GM11168 (cell line): ENCODE data around the gene RIPPLY2.
"Not testable (repeated sequence)": the region's sequence is repeated elsewhere in the genome, so short reads cannot be mapped to it uniquely, and the experiment has no call there.

Experiments used
- in situ Hi-C: fragments of 300-500 bp; cut with MboI; formaldehyde crosslinking; loops from one replicate; pipeline ENCODE4 v1.12.0; 2022; ENCODE audit warnings: low sequenced_read_pairs; ENCODE audit not compliant: unreplicated experiment

Gene RIPPLY2, protein sequence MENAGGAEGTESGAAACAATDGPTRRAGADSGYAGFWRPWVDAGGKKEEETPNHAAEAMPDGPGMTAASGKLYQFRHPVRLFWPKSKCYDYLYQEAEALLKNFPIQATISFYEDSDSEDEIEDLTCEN

DNA sequence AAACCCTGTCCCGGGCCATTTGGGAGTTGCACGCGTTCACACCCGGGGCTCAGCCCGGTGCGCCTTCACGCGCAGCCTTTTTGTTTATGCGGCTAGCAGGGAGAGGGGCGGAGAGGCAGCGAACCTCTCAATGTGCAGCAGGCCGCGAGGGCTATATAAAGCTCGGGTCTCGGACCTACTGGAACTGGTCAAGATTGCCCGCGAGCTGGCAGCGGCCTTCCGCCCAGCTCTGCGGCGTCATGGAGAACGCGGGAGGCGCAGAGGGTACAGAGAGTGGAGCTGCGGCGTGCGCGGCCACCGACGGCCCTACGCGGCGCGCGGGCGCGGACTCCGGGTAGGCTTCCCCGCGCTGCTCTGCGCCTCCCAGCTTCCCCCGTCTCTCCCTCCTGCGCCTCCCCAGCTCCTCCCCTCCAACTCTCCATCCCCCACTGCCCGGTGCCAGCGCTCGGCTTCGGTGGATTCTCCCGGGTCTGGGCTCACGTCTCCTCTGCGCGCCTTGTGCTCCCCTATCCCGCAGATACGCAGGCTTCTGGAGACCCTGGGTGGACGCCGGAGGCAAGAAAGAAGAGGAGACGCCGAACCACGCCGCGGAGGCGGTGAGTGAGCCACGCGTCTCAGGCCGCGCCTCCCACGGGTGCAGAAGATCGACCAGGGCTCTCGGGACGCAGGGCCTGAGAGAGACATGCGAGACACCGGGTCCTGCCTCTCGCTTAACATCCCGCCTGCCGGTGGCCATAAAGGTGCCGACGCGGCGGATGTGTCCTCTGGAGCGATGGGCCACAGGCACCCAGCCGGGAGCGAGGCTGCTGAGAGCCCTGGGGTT lies at the start of gene RIPPLY2:
RIPPLY2 (plus strand) TSS at position 183 of the 823 bp plus-strand sequence; CDS start at position 240, 57 bp downstream.
- in situ Hi-C loops, result no loop called here

DNA sequence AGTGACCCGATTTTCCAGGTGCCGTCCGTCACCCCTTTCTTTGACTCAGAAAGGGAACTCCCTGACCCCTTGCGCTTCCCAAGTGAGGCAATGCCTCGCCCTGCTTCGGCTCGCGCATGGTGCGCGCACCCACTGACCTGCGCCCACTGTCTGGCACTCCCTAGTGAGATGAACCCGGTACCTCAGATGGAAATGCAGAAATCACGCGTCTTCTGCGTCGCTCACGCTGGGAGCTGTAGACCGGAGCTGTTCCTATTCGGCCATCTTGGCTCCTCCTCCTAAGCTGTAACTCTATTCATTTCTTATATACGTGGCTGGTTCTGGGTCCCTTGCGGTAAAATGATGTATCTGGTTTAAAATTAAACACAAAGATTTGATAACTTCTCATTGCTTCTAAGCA lies 49.7 kb upstream of the RIPPLY2 start:
- in situ Hi-C loops, result not testable (repeated sequence)

DNA sequence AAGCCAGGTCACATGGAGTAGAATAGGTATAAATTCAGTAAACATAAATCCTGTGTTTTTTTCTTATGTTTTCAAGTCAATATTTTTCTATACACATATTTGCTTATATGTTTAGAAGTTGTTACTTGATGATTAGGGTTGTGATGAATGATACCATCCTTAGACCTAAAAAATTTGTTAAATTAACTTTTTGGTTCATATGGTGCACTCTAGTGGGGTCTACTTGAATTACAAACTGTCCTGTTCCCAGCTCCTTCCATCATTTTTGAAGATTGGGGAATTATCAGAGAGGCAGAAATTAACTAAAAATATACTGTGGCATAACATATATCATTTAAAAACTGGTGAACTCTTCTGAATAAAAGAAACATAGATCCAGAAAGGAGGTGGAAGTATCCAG lies 48.3 kb upstream of the RIPPLY2 start:
- in situ Hi-C loops, result no loop called here

DNA sequence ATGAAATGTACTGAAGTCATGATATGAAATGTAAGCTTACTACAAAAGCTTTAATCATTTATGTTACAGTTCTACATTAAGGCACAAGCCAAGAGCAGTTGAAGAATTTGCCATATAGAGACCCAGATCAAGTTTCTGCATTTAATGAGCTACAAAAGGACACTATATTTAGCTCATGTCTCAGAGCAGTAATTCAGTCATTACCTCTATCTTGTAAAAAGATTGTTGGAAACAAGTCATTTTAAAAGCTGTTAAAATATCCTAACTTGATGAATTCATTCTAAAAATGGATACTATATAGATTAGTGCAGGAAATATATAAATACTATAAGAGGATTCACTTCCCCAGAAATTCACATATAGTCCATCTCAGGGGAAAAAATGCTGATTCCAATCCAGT lies 45.2 kb upstream of the RIPPLY2 start:
- in situ Hi-C loops, result no loop called here

DNA sequence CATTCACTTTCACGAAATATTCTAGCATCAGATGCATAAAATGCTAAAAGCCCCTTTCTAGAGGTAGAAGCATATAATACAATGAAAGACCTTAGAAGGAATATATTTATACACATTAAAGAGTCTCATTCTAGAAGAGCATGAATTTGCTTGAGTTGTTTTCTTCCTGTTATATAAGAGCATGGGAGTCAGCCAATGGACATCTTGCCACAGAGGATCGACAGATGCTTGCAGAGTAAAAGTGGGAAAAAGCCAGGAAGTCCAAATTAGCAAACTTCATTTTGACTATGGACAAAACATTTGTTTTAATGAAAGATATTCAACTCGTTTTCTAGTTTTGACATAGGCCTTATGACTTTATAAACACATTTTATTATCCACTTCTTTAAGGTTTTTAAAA lies 44.2 kb upstream of the RIPPLY2 start:
- in situ Hi-C loops, result no loop called here

DNA sequence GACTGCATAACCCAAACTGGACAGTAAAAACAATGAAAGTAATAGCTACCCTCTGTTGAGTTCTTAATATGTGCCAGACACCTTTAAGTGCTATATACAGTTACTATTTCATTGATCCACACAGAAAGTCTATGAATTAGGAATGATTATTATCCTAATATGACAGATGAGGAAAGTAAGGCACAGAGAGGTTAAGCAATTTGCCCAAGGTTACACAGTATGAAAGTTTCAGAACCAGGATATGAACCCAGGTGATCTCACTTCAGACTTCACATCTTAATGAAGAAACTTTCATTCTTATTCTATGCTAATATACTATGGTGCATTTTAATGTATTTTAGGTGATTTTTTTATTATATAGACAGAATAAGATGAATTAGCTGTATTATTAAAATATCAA lies 40.6 kb upstream of the RIPPLY2 start:
- in situ Hi-C loops, result no loop called here

DNA sequence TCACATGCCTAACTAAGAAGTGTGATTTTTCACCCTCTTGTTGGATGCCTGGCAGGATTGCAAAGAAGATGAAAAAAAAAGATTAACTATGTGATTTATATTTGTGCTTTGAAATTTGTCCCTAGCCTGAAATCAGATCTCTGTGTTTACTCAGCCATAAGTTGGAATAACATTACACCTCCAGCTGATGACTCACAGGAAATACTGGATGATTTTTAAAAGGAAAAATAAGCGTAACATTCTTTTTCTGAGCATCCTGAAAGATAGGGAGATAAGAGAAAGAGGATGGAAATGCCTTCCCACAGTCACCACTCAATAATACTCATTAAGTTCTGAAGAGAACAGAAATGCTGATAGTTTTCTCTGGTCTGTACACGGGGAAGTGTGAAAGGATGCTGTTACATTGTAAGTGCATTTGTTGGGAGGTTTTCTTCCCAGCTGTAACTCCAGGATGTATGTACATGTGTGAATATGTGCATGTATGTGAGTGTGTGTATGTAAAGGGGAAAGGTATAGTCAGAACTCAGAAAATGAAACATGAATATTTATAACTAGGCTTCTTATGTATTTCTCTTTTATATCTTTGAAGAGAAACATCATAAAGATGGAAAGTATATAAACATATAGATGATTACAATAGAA lies 37.4 kb upstream of the RIPPLY2 start:
- in situ Hi-C loops, result no loop called here

DNA sequence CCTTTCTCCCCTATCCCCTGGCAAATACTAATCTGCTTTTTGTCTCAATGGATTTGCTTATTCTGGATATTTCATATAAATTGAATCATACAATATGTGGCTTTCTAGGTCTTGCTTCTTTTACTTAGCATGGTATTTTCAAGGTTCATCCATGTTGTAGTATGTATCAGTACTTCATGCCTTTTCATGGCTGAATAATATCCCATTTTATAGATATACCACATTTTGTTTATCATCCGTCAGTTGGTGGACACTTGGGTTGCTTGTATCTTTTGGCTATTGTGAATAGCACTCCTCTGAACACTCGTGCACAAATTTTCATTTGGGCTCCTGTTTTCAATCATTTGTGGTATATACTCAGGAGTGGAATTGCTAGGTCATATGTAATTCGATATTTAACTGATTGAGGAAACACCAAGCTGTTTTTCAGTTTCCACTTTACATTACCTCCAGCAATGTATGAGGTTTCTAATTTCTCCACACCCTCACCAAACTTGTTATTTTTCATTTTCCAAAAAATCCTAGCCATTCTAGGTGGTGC lies 30.5 kb upstream of the RIPPLY2 start:
- in situ Hi-C loops, result no loop called here

DNA sequence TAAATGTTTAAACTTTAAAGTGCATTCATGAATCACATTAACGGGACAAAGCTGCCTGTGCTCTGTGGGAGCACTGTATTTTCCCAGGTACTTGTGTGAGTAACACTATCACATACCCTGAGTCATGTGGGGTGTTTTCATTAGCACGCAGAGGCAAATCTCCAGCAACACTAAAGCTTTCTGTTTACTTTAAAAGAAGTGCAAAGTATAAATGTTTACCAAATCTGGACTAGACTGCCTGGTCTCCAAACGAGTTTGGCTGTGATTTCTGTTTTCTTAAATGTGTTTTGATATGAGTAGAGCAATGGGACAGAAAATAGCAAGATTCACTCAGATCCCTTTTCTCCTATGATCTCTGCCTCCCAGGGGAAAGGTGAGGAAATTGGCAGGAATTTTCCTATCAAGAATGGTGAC lies 28.8 kb upstream of the RIPPLY2 start:
- in situ Hi-C loops, result no loop called here

DNA sequence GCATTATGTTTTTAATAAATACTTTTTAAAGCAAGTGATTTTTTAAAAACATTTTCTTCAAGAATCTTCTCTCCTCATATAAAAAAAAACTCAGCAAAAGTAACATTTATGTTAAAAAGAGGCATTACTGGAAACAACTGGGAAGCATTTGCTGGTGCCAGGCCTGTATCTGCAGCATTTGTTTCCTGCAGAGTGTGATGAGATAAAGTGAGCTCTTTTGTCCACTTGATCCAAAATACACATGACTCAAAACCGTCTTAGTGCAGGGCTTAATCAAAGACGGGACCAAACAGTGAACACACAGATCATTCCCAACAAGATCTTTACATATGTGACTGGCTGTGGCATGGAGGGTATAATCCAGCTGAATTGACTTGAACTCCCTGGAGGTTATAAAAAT lies 28.3 kb upstream of the RIPPLY2 start:
- in situ Hi-C loops, result no loop called here

DNA sequence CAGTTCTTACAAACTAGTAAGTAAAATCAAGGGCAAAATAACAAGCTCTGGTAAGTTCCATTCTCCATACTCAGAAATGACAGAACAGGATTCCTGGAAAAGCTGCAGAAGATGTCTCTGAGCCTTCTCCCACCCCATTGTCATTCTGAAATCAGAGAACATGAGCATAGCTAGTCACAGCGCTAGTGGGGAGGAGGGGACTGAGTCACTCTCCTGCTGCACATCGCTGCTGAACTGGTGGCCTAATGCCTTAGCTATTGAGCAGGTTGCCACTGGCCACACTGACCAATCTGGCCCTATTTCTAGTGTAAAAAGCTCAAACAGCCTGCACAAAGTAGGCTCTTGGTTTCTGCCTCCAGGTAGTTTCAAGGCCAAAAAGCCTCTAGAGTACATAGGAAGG lies 26.1 kb upstream of the RIPPLY2 start:
- in situ Hi-C loops, result no loop called here

DNA sequence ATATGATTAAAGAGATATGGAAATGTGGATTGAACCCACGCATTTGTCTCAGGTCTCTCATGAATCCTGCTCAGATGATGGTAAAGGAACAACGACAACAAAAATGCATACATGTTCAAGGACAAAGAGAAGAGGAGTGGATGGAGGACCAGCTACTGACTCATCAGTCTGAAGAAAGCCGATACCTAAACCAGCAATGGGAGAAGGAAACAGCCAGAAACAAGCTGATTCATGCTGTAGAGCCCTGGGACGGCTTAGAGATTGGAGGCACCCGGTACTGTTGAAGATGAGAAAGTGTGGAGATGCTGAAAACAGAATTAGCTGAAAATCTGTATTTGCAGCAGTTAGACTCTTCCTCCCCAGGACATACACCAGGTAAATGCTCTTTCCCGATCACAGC lies 14.4 kb upstream of the RIPPLY2 start:
- in situ Hi-C loops, result no loop called here

DNA sequence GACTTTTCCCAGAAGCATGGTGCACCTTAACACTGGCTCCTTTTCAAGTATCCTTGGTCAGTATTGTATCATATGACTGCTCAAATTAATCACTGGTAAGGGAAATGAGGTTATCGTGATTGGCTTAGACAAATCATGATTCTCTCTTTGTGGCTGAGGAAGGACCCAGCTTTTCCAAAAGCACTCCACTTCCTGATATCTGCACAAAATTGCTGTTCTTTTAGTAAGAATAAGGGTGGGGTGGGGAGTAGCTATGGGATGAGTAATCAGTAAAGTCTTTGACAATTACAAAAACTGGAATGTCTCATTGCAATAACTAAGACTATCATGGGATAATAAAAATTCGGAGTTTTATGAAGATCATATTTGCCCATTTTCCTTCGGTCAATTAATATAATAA lies 9.0 kb upstream of the RIPPLY2 start:
- in situ Hi-C loops, result no loop called here

DNA sequence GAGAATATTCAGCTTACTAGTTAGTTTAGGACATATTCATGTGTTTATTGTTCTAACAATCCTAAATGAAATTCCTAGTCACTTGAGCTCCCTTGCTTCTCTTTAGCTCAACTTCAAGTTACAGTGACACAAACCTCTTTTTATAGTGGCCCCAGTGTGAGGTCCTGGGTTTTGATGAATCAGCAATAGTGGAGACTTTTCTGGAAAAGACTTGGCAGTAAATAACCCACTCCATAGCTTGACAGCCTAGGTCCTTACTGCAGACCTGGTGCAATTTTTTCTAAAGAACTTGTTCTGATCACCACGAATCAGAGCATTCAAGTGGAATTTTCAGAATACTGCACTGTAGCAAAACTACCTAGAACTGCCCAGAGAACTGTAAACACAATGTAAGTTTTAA lies 6.9 kb upstream of the RIPPLY2 start:
- in situ Hi-C loops, result no loop called here

DNA sequence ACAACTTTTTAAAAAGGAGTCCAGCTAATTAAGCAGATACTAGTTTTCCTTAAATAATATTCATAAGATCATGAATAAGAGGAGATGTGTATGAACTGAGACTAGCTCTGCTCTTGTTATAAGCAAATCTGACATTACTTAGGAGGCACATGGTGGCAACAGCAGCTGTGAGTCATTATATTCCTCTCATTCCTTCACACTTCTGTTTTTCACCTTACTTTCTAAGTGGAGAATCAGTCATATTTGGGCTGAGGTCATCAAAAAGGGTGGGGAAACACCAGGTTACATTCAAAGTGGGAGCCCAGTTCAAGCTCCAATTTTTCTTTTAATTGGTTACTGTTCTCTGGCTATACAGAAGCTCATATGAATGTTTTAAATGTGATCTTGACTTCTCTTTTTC lies 6.0 kb upstream of the RIPPLY2 start:
- in situ Hi-C loops, result no loop called here

DNA sequence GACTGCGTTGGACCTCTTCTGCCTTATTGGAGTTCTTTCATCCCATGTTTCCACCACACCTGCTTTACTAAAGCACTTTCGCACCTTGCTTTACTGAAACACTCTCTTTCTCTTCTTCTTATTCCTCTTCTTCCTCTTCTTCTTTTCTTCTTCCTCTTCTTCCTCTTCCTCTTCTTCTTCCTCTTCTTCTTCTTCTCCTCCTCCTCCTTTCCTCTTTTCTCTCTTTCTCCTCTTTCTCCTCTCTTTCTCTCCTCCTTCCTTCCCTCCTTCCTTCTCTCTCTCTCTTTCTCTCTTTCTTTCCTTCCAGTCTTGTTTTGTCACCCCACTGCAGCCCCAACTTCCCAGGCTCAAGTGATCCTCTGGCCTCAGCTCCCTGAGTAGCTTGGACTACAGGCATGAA lies 4.0 kb upstream of the RIPPLY2 start:
- in situ Hi-C loops, result no loop called here

DNA sequence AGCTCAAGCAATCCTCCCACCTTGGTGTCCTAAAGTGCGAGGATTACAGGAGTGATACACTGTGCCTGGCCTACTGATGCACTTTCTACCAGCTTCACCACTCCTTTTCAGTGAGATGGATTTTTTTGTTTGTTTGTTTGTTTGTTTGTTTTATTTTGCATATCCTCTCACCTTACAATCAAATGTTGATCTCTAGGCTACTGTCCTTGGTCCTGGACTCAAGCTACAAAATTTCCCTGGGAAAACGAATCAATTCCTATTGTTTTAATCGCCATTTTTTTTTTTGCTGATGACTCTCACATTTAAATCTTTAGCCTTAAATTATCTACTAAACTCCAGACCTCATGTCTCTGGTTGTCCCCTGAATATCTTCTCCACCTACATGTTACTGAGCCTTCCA lies 3.5 kb upstream of the RIPPLY2 start:
- in situ Hi-C loops, result no loop called here

DNA sequence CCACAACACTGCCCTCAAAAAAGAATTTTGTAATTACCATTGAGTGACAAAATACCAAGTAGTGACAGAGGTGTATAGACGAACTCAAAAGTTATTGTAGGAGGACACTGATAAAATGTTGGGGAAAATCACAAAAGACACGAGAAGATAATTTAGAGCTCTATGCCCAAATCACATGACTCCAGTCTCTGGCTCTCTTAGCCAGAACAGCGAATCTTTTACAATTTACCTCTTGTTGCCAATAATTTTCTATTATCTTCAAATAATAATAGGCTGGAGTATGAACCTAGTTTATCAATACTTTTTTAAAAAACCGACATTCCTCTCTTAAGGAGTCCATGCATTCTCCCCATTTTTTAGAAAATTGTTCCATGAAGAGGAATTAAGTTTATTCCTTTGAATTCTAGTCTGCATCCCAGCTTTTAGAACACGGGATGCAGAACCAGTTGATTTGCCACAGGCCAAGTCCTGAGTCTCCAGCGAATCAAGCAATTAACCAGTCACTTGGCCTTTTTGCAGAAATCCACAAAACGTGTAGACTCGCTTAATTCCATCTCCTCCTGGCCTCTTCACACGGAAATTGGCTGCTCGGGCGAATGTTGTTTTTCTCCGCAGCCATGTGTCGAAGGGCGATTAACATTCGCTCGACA lies 507 bp upstream of the RIPPLY2 start:
- in situ Hi-C loops, result no loop called here

DNA sequence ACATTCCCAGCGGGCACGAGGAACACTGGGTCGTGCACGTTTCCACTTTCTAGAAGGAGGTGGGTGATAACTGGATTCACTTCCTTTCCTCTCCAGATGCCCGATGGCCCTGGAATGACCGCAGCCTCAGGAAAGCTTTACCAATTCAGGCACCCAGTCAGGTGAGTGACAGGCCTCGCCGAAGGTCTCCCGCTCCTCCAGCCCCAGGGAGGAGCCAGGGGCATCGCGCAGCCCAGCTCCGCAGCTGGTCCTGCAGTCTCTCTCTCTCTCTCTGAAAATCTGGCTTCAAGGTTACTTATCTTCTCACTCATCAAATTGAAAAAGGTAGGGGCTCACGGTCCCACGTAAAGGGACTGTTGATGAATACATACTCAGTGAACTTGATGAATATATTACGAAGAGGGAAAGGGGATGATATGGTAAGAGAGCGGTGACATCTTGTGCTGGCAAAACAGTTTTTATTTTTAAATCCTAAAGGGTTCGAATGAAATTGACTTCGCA lies 891 bp downstream of the RIPPLY2 start:
- in situ Hi-C loops, result no loop called here

DNA sequence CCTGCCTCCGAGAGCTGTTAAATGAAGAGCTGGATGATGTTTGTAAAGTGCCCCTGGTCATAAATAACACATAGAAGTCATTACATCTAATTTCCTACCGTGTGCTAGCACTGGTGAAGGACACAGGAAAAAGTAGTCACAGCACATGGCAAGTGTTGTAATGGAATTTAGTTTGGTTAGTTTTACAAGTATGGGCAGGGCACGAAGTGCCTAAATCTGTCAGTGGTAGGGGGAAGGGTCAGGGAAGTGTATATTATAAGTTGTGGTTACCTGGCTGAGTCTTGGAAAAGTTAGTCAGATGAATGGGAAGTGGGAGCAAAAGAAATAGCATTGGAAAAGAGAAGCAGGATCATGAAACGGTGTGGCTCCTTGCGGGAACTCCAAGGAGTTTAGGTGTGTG lies 1.6 kb downstream of the RIPPLY2 start:
- in situ Hi-C loops, result no loop called here
